Adrenal gland (tissue), 5 donors: Measurements from ENCODE around the gene MYEOV.

Experiments used
- POLR2A ChIP-seq, 2 donors: fragments of 450-650 bp; IDR thresholded peaks; one replicate each; pipeline ENCODE4 v1.6.1; 2017; ENCODE audit warnings: antibody characterized with exemption in 2 of 2, mild to moderate bottlenecking in 2 of 2, moderate library complexity in 1 of 2
- TF ChIP-seq, protein P1 (sequence below), 6 experiments: fragments of 450-650 bp in 4 of 6; fragments of 200-600 bp in 2 of 6; sonication (generic) in 1 of 6; IDR thresholded peaks; 1 replicate in 5 of 6; 2 replicates in 1 of 6; pipeline versions ENCODE4 v1.5.1 to v1.8.0; 2016 to 2021; ENCODE audit warnings: antibody characterized with exemption in 6 of 6, mild to moderate bottlenecking in 2 of 6, moderate library complexity in 1 of 6
- donor health status: DM: no; HTN: no; CAD: no.

DNA sequence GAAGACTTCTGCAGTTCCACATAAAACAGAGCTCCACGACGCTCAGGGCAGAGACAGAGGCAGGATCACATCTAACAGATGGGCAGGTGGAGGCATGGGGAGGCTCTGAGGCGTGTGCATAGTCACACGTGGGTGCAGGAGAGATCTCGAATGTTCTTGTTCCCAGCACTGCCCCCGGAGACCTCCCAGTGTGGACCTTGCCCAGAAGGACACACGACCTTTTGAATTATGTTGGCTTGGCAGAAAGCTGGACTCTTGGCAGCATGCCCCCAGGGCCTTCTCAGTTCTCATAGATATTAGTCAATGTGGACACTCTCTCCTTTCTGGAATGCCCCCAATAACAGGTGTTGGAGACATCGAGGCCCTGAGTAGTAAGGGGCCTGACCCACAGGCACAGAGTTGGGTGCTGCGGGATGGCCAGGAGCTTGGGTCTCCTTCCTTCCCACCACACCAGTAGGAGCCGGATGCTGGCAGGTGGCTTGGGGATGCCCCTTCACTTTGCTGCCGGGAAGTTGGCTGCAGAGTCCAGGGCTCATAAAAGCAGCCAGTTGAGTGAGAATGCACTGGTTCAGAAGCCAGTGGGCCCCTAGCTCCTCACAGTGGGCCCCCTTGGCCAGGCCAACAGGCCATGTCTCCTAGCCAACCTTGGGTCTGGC is 12.1 kb downstream of the MYEOV start:
- TF ChIP-seq, protein P1, sequence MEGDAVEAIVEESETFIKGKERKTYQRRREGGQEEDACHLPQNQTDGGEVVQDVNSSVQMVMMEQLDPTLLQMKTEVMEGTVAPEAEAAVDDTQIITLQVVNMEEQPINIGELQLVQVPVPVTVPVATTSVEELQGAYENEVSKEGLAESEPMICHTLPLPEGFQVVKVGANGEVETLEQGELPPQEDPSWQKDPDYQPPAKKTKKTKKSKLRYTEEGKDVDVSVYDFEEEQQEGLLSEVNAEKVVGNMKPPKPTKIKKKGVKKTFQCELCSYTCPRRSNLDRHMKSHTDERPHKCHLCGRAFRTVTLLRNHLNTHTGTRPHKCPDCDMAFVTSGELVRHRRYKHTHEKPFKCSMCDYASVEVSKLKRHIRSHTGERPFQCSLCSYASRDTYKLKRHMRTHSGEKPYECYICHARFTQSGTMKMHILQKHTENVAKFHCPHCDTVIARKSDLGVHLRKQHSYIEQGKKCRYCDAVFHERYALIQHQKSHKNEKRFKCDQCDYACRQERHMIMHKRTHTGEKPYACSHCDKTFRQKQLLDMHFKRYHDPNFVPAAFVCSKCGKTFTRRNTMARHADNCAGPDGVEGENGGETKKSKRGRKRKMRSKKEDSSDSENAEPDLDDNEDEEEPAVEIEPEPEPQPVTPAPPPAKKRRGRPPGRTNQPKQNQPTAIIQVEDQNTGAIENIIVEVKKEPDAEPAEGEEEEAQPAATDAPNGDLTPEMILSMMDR (IDR thresholded peaks at IDR 0.05), result no peak
- no peak for TF ChIP-seq POLR2A (IDR thresholded peaks at IDR 0.05)
